Measurements from ENCODE around the gene ETV5.

ETV5 gene

GRCh38 chr3:186121968-186122367 is 13.1 kb upstream of the ETV5 start:
- DNase-seq, result no peak

DNA sequence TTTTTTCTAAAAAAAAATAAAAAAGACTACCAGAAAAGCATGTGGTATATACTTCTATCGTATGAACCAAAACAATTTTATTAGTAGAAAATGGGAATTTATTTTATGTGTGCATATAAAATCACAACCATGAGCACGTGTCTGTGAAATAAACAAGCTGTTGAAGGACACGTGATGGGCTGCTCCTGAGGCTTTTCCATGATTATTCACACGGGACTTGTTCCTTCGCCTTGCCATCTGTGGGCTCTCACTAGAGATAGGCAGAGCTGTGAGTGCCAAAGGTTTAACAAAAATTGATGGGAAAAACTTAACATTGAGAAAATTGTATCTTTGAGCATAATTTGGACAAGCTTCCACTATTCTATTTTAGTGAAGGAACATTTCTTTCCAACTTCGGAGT is 12.4 kb upstream of the ETV5 start:
- no peak for DNase-seq

- no peak for DNase-seq
These were observed 10.6 kb upstream of the ETV5 start for GRCh38 chr3:186119499-186119898.

DNA sequence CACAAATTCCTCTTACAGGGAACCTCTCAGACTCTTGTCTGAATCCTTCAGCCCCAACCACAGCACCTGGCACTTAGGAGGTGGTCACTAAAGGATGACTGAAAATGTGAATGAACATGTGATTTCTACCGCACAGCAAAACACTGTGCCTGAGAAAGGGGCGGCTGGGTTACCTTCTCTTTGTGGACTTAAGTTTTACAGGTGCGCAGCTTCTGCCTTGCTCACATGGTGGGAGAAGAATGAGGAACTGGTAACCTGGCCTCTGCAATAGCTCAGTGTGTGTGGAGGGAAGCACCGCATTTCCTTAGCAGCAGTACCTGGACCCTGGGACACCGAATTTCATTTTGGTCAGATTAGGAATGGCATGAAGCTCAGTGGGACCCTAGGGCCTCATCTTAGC is 9.8 kb upstream of the ETV5 start:
- no peak for DNase-seq

- no peak for DNase-seq
These were observed 8.7 kb upstream of the ETV5 start for GRCh38 chr3:186117521-186118134.

- DNase-seq, result peak; percentile 82
These were observed 6.5 kb upstream of the ETV5 start for GRCh38 chr3:186115239-186115996.

- DNase-seq, result peak; percentile 82
These were observed 2.4 kb upstream of the ETV5 start for GRCh38 chr3:186110975-186111974.

DNA sequence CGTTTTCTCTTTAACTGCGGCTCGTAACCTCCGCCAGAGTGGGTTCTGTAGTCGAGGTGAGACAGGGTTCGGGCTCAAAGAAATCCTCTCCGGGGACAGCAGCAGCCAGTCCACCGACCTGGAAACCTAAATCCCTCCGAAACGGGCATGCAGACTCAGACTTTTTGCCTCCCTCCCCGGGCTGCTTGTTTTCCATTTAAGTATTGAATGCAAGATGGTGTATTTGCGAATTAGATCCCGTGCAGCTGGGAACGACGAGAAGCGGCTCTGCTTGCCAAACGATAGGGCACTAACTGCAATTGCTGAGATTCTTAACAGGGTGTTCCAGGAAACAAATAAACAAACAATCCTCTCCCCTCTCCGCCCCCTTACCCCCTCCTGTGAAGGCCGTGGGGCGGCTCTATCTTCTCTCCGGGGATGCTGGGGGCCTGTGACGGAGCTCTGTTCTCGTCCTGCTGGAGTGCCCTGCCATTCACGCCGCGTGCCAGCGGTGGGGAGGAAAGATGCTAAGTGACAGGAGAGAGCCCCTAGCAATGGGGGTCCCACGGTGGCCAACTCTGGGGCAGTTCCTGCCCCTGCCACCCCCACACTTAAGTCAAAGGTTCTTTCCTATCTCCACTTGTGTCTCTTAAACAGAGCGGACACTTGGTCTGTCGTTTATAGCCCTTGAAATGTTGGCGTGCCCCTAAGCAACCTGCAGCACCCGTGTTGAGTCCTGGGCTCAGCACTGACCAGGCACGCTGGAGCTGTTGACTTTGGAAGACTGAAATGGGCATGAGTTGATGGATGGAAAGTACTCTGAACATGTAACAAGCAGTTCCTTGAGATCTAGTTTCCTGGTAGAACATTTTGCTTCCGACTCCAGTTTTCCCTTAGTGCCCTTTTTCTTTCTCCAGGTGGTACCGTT is 1.3 kb upstream of the ETV5 start:
- DNase-seq, result no peak

DNA sequence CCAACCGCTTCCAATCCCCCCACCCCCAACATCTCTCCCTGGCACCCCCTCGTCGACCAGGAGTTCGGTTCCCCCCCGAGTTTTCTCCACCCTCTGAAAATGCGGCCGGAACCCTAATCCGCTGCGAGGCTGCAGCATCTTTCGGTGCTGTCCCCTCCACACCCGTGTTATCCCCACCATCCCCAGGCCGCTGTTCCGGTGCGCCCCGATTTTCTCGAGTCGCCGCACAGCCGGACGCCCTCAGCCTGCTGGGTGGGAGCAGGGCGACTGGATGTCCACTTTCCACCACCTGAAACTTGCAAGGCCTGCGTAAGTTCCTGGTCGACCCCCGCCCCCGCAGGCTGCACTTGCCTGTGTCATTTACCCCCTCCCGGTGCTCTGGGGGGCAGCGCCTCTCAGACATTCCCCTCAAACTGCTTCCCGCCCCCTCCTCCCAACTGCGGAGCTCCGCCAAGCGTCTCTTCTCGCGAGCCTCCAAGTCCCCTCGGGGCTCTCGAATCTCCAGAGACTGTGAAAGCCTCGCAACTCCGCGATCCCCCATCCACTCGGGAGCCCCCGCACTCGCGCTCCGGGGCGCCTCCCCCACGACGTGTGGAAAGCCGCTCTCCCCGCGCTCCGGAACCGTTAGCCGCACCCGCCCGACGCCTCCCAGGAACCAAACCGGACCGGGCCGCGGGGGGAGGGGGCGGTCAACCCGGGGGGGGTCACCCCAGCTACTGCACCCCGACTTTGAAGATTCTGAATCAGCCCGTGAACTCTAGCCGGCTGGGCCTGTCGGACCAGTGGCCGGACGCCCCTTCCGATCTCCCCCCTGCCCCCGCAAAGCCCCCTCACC is 566 bp downstream of the ETV5 start:
- DNase-seq, result no peak

DNA sequence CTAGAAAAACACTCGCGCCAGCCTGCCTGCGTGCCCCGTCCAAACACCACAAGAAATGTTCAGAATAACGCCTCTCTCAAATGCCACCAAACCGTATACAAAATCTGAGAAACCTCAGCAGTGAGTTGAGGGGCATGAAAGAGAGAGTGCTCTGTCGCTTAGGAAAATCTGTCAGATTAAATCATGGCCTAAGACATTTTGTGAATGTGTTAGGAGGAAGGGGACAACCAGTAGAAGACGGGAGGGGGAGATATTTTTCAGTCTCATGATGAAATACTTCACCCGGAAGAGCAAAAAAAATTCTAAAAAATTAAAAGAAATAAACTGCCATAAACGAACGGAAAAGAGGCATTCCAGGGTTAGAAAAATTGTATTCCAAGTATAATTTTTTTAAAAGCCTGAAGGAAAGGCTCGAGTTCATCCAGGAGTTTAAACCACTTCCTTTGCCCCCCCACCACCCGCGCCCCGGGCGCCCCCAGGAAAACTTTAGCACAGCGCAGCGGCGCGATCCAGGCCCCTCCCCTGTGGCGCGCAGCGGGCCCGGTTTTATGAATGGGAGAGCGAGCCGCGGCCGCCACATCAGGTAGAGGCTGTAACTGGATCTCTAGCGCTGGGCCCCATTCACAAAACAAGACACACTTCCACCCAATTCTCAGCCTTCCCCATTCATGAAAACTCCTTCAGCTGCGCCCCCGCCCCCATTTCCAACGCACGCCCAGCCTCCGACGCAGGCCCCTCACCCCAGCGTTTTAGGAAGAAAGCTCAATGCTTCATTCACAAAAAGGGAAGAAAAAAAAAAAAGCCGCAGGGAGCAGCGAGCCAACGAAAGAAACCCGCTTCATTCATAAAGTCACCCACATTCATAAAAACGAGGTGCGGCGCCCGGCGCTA is 1.4 kb downstream of the ETV5 start:
- peak; percentile 23 for DNase-seq

- peak; percentile 38 for DNase-seq
These were observed 3.3 kb downstream of the ETV5 start for GRCh38 chr3:186105543-186105942.

DNA sequence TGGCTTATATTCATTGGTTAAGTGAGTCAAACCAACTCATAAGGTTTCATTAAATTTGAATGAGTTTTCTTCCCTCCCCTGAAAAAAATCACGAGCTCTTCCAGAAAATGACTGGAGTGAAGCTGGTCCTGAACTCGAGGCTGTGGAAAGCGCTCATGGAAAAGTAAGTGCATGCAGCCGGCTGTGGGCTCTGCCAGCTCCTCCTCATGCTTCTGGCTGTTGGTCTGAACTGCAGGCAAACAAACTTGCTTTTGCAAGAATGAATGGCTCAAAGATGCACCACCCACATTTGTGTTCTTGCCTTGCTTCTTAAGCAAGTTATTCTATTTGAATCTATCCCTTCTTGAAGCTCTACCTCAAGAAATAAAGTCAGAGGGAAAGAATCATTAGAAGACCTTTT is 6.2 kb downstream of the ETV5 start:
- no peak for DNase-seq

- no peak for DNase-seq
These were observed 8.5 kb downstream of the ETV5 start for GRCh38 chr3:186100398-186100797.

- DNase-seq, result no peak
These were observed 9.7 kb downstream of the ETV5 start for GRCh38 chr3:186099178-186099577.

DNA sequence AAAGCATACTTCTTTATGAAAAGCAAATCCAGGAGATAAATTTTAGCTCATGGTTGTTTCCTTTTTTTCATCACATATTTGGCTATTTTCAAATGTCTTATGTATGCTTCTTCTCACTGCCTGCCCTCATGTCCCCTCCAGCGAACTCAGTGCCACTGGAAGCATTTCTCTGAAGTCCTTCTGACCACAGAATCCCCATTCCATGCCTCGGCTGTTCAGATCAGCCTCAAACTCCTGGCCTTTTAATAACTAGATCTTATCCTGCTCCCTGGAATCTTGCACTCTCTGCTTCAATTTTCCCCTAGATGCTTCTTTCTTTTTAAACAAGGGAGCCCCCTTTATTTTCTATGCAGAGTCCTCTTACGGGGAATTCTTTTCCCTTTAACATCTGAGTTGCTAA is 10.1 kb downstream of the ETV5 start:
- DNase-seq, result no peak

GRCh38 chr3:186097663-186098451 is 11.0 kb downstream of the ETV5 start:
- DNase-seq, result peak; percentile 28

GRCh38 chr3:186097317-186097662 is 11.6 kb downstream of the ETV5 start:
- DNase-seq, result no peak

- DNase-seq, result no peak
These were observed 12.6 kb downstream of the ETV5 start for GRCh38 chr3:186096290-186096689.

GRCh38 chr3:186095561-186096081 is 13.3 kb downstream of the ETV5 start:
- DNase-seq, result peak; percentile 90

Measured in MV-4-11 (cell line).